ENCODE results near the gene LEAP2. TPM values are rescaled to one million over a fixed set of nuclear protein-coding genes. Genes with fewer than 3 reads are reported as not detected.

LEAP2 gene
- polyA plus RNA-seq, 2 of the 4 experiments (the other 2 are of a cell fraction), result 1.6 to 4.8 TPM

DNA sequence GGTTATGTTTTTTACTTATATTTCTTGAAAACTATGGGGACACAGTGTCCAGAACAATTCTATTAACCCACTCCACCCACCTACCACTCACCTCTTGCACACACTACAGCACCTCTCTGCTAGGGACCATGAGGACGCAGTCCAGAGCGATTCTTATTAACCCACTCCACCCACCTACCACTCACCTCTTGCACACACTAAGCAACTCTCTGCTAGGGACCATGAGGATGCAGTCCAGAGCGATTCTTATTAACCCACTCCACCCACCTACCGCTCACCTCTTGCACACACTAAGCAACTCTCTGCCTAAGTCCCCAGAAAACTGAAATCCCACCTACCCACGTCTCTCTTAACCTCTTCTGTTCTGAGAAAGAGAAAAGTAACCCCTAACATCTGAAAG, 40.9 kb upstream of the LEAP2 start:
- Histone ChIP-seq H3K4me1 (peaks cover 3% of the 10 kb centered on the region; the same call in 1 of the 3 replicates), H3K9me3 (no peaks in the 10 kb centered on the region), H3K27ac (no peak overlapping the region), H3K4me3 (no peak overlapping the region), H3K4me2 (no peak overlapping the region)
- DNase-seq (ENCODE audit: low read depth in 1 of 2, low spot score in 1 of 2) (no peak), FAIRE-seq (no peak), ATAC-seq (no peak)
- ChIA-PET CTCF (interaction anchor here (0.8 to 8.9 kb wide), 4 partner anchors 14 to 306 kb away, joined by 3 to 82 read pairs (median 4); no protein-coding TSS in a partner anchor), POLR2A (no interaction called here)
- TF ChIP-seq EP300 (IDR thresholded peaks at IDR 0.05), result no peak
- TF ChIP-seq BHLHE40 (IDR thresholded peaks at IDR 0.05; ENCODE audit: low read depth, low read length), result no peak
- WGBS (ENCODE audit: missing lambda C conversion rate), result 77% methylated on average over 5 of the region's 5 CpGs

GRCh38 chr5:132834057-132834456, 39.4 kb upstream of the LEAP2 start:
- CTCF ChIA-PET, result interaction anchor here (0.9 to 8.9 kb wide), 6 partner anchors 10 to 57 kb away, joined by 3 to 82 read pairs (median 3); partner anchors contain the start of genes GDF9 and UQCRQ
- no peak for DNase-seq (ENCODE audit: low read depth in 1 of 2, low spot score in 1 of 2)
- POLR2A ChIA-PET, result no interaction called here
- H3K4me1 ChIP-seq, result peaks cover 3% of the 10 kb centered on the region; the same call in 1 of the 3 replicates
- no peak overlapping the region for H3K27ac ChIP-seq
- no peak for TF ChIP-seq TFCP2L1 (CRISPR knock-in tag; IDR thresholded peaks at IDR 0.05)
- TF ChIP-seq ZFP36 (IDR thresholded peaks at IDR 0.05; ENCODE audit: borderline replicate concordance, partially characterized antibody), result no peak
- no peak for TF ChIP-seq FOSB (CRISPR knock-in tag; IDR thresholded peaks at IDR 0.05)
- TF ChIP-seq NR3C1 (IDR thresholded peaks at IDR 0.05), result no peak
- no peak for TF ChIP-seq ZNF302 (CRISPR knock-in tag; IDR thresholded peaks at IDR 0.05)
- TF ChIP-seq NFE2L2 (conservative IDR thresholded peaks at IDR 0.05; ENCODE audit: low read length), result no peak
- no peak for TF ChIP-seq CBX8 (IDR thresholded peaks at IDR 0.05)
- TF ChIP-seq JUNB (IDR thresholded peaks at IDR 0.05), result no peak
- TF ChIP-seq HDAC2 (IDR thresholded peaks at IDR 0.05), result no peak
- no peak for TF ChIP-seq EHMT2 (IDR thresholded peaks at IDR 0.05; ENCODE audit: low read depth)
- TF ChIP-seq RARB (CRISPR knock-in tag; IDR thresholded peaks at IDR 0.05), result no peak
- no peak for TF ChIP-seq CEBPB (IDR thresholded peaks at IDR 0.05)
- TF ChIP-seq KDM1A (IDR thresholded peaks at IDR 0.05; ENCODE audit: low read depth), result no peak
- TF ChIP-seq, protein P1, sequence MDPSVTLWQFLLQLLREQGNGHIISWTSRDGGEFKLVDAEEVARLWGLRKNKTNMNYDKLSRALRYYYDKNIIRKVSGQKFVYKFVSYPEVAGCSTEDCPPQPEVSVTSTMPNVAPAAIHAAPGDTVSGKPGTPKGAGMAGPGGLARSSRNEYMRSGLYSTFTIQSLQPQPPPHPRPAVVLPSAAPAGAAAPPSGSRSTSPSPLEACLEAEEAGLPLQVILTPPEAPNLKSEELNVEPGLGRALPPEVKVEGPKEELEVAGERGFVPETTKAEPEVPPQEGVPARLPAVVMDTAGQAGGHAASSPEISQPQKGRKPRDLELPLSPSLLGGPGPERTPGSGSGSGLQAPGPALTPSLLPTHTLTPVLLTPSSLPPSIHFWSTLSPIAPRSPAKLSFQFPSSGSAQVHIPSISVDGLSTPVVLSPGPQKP (IDR thresholded peaks at IDR 0.05; ENCODE audit: low read depth, low read length), result no peak
- TF ChIP-seq MYC (IDR thresholded peaks at IDR 0.05; ENCODE audit: borderline replicate concordance, low read length), result no peak
- H3K4me2 ChIP-seq, result no peak overlapping the region
- H3K4me3 ChIP-seq, result no peak overlapping the region
- no peak for ATAC-seq
- WGBS (ENCODE audit: missing lambda C conversion rate), result 94% methylated on average over 3 of the region's 3 CpGs
- H3K9me3 ChIP-seq, result no peaks in the 10 kb centered on the region
- FAIRE-seq, result no peak

GRCh38 chr5:132836852-132837251, 36.6 kb upstream of the LEAP2 start:
- H3K27ac ChIP-seq, result no peak overlapping the region
- TF ChIP-seq HOXB13 (CRISPR knock-in tag; IDR thresholded peaks at IDR 0.05; ENCODE audit: low read depth), result no peak
- no peak for TF ChIP-seq CHD4 (IDR thresholded peaks at IDR 0.05; ENCODE audit: borderline replicate concordance)
- TF ChIP-seq NFE2L2 (conservative IDR thresholded peaks at IDR 0.05; ENCODE audit: low read length), result no peak
- no peak for TF ChIP-seq BCL3 (IDR thresholded peaks at IDR 0.05)
- no peak for TF ChIP-seq HOXA7 (CRISPR knock-in tag; IDR thresholded peaks at IDR 0.05)
- TF ChIP-seq RNF2 (IDR thresholded peaks at IDR 0.05; ENCODE audit: borderline replicate concordance, low read depth), result no peak
- TF ChIP-seq MYC (IDR thresholded peaks at IDR 0.05; ENCODE audit: borderline replicate concordance, low read length), result no peak
- no peak for TF ChIP-seq GATA3 (IDR thresholded peaks at IDR 0.05; ENCODE audit: borderline replicate concordance)
- no peak for TF ChIP-seq SREBF2 (IDR thresholded peaks at IDR 0.05)
- TF ChIP-seq, protein P2, sequence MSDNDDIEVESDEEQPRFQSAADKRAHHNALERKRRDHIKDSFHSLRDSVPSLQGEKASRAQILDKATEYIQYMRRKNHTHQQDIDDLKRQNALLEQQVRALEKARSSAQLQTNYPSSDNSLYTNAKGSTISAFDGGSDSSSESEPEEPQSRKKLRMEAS (IDR thresholded peaks at IDR 0.05), result no peak
- TF ChIP-seq RARB (CRISPR knock-in tag; IDR thresholded peaks at IDR 0.05), result no peak
- TF ChIP-seq HOXB5 (CRISPR knock-in tag; IDR thresholded peaks at IDR 0.05), result no peak
- H3K4me1 ChIP-seq, result peaks cover 4% of the 10 kb centered on the region; the same call in 1 of the 3 replicates
- no peak overlapping the region for H3K4me2 ChIP-seq
- no peaks in the 10 kb centered on the region for H3K9me3 ChIP-seq
- CTCF ChIA-PET, result interaction anchor here (1.2 kb wide), 1 partner anchor 15 kb away, joined by 3 read pairs; no protein-coding TSS in a partner anchor
- ATAC-seq (no peak), DNase-seq (ENCODE audit: low read depth in 1 of 2, low spot score in 1 of 2) (no peak), FAIRE-seq (no peak)
- POLR2A ChIA-PET, result no interaction called here
- no peak overlapping the region for H3K4me3 ChIP-seq
- WGBS (ENCODE audit: missing lambda C conversion rate), result 75% methylated on average over 1 of the region's 1 CpG
